Activated T-cell treated with anti-CD3 and anti-CD28 coated beads, Interleukin-2, amount 50 U/mL, for 1 hour (primary cell): ENCODE data around the gene ARPP21.

Experiments used
- DNase-seq: peaks from one replicate; pipeline ENCODE4 v3.0.0-alpha.2; 2020

The ARPP21 gene

DNA sequence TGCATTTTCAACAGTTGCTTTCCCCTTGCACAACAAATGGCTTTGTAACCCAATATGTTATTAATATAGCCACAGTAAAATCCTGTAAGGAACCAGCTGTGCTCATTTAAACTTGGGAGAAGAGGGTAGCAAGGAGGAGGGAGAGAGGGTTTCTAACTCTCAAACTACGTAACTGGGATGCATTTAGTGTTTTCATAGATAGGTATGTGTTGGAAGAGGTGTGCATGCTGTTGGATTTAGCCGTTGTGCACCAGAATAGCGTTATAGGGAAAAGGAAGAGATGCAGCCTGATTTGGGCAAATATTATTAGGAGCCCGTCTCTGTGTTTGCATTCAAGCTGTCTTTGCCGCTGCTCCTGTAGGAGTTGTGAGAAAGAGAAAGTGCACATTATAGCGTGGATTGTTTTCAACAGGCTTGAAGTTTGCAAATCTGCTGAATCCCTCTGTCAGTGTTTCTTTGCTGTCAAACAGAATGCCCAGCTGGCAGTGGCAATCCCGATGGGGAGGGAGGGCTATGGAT lies 39.4 kb downstream of the ARPP21 start:
- no peak for DNase-seq

DNA sequence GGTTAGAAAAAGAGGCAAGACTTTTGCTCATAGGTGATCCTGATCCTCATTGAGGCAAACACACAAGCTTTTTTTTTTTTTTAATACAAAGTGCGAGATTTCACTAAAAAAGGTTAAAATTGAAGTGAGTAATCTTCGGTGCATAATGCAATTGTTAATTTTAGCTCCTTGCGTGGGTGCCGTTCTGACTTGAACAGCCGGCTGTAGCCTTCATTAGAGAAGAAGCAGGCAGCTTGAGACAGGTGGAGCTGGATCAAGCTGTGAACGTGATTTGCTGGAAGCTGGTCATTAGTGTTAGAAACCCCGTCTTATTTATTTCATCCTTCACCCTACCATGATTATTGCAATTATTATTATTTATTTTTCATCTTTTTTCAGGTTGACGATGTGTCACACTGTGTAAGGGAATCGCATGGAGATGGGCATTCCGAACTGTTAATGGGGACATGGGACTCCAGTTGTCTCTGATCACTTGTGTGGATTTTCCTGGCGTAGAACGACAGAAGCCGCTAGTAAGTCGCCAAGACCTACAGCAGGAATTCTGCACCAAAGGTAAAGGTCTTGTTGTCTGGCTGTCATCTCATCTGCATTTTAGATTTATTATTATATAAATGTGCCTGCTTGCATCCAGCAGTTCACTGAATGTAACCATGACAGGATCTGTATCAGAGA lies 40.2 kb downstream of the ARPP21 start:
- DNase-seq: no peak

DNA sequence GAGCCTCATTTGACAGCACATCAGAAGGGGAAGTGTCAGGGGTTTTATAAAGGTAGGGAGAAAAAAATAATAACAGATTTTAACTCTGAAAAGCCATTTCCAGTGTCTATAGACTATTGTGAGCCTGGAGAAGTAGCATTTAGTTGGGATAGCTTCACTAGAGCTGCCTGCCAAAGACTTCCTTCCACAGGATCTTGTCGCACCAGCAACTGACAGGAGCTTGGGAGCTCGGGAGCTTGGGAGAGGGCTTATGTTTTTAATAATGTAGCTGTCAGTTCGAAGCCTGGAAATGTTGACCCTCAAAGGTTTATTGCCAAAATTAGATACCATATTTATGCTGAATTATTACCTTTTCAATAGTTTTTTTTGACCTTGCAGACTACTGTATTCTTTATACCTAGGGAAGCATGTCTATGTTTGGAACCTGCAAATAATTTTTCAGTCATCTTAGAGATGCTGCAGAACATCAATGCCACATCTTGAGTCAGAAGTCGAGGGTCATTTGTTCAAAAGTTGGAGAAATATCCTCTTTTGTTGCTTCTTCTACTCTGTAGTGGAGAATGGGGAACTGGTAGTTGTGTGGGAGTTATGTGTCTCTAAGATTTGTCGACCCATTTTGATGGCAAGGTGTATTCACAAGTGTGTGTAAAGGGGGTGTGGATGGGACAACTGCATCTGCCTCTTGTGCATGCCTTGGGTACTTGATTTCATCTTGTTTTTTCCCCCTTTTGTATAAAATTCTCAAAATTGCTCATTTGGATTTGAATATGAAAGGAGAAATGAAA lies 41.7 kb downstream of the ARPP21 start:
- DNase-seq: no peak

DNA sequence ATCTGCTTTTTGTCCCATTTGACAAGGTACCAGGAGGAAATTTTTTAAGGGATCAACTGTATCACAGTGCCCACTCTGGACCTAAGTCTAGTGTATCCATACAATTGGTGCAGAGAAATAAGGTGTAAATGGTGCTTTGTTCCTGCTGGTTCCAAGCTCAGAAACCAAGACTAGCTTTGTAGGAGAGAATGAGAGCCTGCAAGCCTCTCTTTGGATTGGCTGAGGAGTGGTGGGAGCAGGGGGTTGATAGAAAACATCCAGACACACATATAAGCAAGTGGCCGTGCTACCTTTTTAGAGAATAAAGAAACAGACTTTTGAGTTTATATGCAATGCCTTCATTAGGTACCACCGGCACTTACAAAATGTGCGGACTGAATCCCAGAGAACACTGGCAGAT lies 45.8 kb downstream of the ARPP21 start:
- DNase-seq: no peak

DNA sequence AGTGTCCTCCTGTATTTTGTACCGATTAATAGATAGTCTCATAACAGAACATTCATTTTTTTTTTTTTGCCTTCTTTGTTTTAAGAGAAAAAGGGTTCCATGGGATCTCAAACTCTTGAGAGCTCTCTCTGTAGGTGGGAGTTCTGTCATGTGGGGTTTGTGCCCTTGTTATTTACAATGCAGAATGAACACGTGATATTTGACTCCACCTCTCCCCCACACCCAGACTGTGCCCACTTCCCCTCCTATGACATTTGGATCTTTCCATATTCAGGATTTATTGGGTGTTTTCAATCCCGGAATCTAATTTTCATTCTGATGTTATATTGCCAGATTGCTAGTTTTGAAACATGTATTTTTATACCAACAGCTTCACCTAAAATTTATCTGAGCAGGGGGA lies 49.5 kb downstream of the ARPP21 start:
- no peak for DNase-seq

DNA sequence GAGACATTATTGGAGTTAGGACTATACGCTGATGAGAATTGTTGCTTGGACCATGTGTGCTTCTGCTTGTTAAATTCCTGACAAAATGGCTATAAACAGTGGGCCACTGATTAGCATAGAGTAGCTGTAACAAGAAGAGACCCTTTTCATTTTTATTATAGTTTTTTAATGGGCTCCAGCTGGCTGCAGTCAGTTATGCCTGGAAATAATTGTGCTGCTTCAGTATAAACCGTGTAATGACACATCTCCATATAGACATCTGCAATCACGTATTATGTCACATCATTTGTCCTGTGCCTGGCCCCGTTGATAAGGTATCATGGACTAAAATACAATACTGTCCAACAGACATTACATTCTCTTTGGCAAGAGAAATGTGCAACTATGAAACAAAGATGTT lies 50.9 kb downstream of the ARPP21 start:
- no peak for DNase-seq

DNA sequence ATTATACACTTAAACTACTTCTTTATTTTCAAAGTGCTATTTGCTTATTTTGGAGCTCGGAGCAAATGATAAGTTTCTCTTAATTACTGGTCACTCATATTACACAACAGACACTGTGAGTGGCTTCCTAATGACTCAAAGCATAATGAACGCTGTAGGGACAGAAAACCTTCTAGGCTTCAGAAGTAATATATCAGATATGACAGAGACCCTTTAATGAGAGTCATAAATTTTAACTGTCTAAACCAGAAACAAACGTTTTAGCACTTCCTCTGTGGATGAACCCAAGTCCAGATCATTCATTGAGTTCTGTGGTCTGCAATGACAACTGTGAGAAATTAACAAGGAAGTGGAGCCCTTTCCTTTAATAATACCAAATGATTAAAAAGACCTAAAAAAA lies 66.6 kb downstream of the ARPP21 start:
- DNase-seq: no peak

DNA sequence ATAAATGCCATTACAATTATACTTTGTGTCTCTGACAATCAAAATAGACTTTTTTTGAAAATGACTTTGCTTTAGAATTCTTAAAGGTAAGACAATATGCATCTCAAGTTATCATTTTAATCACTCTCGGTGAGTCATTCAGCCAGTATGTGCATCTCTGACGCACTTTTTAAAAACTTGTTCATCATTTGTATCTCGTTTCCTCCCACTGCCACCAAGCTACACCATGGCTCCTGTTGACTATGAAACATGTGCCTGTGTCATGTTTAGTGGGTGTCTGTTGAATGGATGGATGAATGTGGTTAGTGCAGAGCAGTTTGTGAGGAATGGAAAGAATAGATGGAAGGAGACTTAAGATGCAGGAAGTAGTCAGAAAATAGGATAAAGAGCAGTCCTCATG lies 68.6 kb downstream of the ARPP21 start:
- DNase-seq: no peak

DNA sequence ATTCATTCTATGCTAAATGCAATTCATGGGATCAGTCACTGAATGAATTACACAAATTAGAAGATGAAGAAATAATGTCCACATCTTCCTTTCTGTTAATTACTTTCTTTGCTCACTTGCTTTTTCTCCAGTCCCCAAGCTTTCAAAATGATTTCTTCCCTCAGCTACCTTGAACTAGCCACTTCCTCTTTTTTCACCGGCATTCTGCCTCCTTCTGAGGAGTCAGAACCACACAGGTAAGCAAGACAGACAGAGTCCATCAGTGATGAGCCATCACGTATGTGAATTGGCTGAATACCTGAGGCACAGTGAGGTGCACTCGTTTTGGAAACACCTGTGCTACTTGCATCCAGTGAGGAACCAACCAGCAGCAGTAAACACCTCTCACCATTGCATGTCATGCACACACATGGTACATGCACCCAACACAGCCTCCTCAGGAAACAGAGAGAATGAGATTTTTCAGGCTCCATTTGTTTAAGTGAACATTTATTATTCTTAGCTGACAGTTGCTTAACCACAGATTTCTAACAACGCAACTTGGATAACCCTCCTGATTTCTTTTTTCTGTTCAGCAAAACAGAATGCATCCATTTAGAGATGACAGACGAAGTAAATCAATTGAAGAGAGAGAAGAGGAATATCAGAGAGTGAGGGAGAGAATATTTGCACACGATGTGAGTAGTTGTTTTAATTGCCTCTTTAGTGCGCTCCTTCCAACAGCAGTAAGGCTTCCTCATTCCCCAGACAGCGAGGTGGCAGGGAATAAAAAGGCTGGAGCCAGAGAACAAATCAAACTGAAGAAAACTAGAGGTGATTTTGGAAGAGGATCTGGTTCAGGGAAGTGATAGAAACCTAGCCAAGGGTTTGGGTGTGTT lies 69.3 kb downstream of the ARPP21 start:
- no peak for DNase-seq

DNA sequence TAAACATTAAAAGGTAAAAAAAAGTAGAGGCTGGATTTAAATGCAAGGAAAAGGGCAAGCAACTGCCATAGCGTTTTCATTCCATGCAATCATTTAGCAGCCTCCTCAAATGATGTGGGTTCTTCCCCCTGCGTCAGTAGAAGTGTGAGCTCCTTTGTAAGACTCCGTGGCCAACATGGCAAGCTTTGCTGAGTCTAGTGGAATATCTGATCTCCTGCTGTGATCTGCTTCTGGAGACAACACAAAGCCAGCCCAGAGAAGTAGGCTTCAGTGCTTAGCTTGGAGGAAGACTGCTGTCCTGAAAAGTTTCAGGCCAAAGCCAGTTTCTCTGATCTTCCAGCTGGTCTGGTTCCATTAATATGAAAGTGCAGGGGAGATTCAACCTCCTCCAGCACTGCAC lies 70.4 kb downstream of the ARPP21 start:
- no peak for DNase-seq

DNA sequence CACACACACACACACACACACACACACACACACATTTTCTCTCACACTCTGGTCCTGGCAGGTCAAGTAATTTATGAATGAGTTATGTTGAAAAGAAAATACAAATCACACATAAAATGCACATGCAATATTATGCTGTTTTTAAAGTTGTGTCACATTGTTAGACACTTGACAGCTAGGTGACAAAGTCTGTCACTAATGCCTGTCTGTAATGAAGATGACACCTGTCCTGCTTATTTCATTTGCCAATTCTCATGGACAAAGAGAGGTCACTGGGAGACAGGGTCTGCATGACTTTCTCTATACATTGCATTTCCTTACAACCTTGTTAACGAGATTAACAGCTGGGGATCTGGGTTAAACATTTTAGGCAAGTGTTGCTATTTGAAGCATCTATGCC lies 71.2 kb downstream of the ARPP21 start:
- no peak for DNase-seq

DNA sequence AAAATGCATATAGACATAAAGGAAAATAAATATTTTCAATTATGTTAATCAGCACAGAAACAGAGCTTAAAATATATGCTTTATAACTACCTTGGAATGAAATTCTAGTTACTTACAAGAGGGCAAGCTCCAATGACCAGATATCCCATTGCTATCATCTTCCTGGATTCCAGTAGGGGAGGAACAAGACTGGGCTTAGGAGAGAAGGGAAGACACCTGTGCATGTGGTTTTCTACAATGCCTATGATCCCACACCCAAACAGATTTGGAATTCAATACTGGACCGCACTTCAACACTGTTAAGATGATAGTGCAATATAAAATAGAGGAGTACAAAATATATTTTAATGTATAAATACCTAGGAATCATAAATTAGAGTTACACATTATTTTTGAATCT lies 79.6 kb downstream of the ARPP21 start:
- no peak for DNase-seq

DNA sequence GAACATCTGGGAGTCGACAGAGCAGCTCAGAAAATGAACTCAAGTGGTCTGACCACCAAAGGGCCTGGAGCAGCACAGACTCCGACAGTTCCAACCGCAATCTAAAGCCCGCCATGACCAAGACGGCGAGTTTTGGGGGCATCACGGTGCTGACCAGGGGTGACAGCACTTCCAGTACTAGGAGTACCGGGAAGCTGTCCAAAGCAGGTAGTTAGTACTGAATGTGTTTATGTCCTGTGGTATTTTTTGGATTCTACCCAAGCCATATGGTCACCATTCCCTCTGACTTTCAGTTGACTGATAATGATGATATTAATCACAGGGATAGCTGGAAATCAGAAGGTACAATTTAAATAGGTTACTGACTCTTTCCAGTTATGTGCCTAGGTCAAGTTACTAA lies 82.3 kb downstream of the ARPP21 start:
- no peak for DNase-seq

DNA sequence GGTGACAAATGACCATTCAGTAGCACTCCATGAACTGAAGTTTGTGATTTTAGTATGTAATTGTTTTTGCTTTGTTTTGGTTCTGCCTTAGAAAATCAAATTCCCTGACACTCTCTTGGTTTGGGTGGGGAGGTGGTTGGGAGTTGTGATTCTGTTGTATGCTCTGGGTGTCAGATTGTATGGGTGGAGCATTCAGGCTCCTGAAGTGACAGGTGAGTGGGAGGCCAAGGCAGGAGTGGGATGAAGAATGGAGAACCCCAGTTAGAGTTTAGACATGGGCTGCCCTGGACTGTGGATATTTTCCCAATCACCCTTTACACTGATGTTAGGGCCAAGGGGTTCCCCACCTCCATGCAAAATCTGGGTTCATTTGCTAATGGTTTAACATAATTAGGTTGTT lies 83.6 kb downstream of the ARPP21 start:
- no peak for DNase-seq

DNA sequence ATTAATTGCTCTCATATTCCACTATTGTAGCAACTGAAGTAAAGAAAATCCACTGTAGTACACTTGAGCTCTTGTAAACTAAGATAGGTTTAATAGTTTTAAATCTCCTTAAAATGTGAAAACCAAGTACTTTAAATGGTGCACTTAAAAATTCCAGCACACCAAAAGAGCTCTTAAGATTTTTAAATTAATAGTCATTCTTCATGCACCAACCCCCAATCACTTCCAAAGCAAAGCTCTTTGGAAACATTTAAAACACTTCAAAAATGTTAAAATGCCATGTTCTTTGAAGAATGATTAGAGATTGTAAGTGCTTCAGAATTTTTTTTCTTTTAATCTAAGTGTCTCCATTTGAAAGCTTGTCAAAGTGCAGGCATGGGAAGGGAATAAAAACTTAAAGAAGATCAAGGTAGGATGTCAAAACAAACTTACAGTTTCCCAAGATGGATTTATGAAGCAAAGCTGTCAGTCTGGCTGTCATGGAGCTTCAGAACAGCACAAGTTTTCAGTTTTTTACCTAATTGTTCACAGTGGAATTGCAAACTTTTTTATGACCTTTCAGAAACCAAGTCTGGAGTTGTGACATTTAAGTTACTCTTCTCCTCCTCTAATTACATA lies 84.3 kb downstream of the ARPP21 start:
- DNase-seq: no peak

DNA sequence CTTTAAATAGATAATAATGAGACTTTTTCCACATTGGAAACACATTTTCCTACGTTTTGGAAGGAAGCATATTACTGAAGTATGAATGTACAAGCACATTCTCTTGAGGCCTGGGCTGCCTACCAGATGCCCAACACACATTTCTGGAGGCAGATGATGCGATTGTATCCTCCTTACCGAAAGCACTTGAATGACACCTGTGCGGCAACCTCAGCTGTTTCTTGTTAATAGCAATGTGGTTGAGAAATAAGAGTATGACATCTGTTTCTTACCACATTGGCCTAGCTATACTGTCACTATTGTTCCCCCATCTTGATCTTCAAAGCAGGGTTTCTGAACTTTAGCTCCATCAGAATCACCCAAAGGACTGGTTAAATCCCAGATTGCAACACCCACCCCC lies 84.8 kb downstream of the ARPP21 start:
- no peak for DNase-seq

DNA sequence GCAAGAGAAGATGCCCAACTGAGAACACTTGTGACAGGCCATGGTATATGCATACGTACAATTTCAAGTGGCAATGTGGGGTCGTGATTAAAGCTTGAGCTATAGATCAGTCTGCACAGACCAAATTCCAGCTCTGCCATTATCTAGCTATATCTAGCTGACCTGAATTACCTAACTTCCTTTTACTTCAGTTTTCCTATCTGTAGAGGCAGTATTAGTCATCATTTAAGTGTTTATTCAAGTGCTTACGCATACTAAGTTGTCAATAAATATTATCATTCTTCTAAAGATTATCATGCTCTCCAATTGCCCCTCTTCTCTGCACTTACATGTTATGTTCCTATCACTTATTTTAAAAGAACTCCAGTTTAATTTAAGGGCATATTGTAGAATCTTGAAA lies 87.9 kb downstream of the ARPP21 start:
- DNase-seq: no peak

DNA sequence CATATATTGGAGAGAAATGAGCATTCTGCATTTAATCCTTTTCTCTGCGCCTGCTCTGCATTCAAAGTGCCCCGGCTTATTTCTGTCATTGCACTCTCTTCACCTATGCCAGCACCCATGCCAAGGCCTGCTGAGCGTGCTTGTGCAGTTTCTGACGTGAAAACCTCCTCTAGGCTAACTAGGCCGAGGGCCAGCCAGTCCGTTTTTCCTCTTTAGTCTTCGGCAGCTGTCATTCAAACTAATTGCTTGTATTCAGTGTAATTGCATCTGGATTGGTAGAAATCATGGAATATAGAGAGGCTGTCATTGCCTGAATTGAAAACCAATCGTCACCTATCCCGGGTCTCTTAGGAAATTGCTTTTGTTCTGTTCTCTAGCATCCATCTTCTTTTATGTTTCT lies 94.0 kb downstream of the ARPP21 start:
- DNase-seq: no peak

DNA sequence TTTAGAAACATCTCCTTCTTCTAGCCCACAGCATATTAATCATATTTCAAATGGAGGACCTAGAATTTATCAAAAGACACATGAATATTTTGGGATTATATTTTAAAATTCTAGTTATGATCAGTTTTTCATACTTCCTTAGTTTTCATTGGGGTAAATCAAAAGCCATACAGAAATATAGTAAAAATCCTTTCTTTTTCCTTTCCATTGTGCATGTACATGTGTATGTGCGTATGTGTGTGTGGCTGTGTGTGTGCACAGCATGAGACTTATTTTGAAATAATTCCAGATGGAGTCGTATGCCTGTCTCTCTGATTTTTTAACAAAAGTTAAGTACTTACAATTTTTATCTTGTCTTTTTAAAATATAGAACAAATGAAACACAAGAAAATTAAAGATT lies 94.5 kb downstream of the ARPP21 start:
- no peak for DNase-seq

DNA sequence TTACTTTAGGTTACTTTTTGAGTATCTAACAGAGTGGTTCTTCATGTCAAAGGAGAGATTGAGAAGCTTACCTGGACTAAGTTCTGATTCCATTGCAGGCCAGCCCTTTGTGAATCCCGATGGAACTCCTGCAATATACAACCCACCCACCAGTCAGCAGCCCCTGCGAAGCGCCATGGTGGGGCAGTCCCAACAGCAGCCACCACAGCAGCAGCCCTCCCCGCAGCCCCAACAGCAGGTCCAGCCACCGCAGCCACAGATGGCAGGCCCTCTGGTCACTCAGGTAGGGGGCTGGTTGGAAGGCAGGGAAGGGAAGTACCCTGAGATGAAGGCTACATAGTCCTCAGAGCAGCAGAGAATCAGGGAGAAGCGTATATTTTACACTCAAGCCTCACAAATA lies 97.8 kb downstream of the ARPP21 start:
- no peak for DNase-seq

DNA sequence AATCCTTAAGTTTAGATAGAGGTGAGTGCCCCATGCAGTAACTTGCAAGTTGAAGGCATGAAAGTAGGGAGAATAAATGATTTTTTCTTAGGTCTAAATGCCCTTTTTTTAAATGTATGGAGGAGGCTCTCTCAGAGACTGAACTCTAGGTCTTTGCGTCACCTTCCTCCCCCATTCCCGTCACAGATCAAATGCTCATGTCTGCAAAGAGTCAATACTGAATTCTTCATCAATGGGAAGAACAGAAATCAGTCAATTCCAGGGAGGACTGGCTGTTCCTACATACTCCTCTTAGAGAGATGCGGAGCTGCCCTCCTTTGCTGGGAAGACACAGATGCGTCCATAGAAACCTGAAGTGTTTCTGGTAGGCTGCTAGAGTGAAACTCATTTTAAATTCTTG lies 98.2 kb downstream of the ARPP21 start:
- DNase-seq: no peak

DNA sequence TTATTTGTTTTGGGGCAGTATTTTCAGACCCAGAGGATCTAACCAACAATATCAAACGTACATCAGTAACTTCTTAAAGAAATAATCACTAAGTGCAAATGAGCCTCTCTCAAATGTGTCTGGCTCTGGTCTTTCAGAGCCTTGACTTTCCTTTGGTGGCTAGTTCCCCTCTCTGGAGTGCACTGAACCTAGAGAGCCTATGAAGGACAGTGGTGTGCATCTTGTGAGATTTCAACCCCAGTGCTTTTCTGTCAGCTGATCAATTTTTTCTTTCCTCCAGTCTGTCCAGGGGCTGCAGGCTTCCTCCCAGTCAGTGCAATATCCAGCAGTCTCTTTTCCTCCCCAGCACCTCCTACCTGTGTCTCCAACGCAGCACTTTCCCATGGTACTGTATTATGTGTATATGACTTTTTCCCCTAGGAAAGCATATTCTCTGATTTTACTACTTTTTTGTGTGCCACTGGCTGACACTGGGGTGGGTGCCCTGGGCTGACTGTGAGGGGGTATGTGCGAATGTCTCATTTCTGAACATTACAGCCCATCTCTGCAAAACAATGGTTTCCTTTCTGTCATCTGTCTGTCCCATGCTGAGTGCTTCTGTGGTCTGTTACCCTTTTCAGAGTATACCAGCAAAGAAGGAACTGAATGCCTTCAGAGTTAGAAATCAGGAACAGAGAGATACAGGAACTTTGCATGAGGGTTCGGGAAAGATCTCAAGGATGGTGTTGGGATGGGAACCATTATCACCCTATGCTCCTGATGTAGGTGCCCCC lies 98.8 kb downstream of the ARPP21 start:
- no peak for DNase-seq
